ENCODE results near the gene AMDHD2.

Gene AMDHD2

GRCh38 chr16:2473446-2473926, 46.7 kb upstream of the AMDHD2 start:
- H2AFZ ChIP-seq (ENCODE audit: low read length), result no peak overlapping the region
- TF ChIP-seq EZH2phosphoT487 (IDR thresholded peaks at IDR 0.05; ENCODE audit: low read length) (no peak), CTCF (IDR thresholded peaks at IDR 0.05; ENCODE audit: low read length) (no peak), EZH2 (optimal IDR thresholded peaks at IDR 0.05; ENCODE audit: low read depth, low read length) (no peak)
- no peak overlapping the region; the same call in 1 of the 2 replicates for H3K4me3 ChIP-seq (ENCODE audit: low read length)
- H3K79me2 ChIP-seq (ENCODE audit: low read length), result peaks cover 23% of the 10 kb centered on the region
- no peaks in the 10 kb centered on the region for H4K20me1 ChIP-seq (ENCODE audit: insufficient read depth, low read length)
- H3K36me3 ChIP-seq (replicated peaks; ENCODE audit: insufficient read depth, low read length), result no peaks in the 10 kb centered on the region
- H3K9me3 ChIP-seq (replicated peaks; ENCODE audit: insufficient read depth, low read length), result no peaks in the 10 kb centered on the region
- no peaks in the 10 kb centered on the region for H3K4me1 ChIP-seq (ENCODE audit: low read length)
- H3F3A ChIP-seq (ENCODE audit: insufficient read depth, low read length), result peaks cover 6% of the 10 kb centered on the region; the same call in 1 of the 2 replicates
- peak overlapping the region; percentile 59; the same call in 1 of the 2 replicates for H3K4me2 ChIP-seq (ENCODE audit: low read depth, low read length)
- H3K27ac ChIP-seq (ENCODE audit: low read length), result no peak overlapping the region
- H3K27me3 ChIP-seq (replicated peaks; ENCODE audit: insufficient read depth, low read length), result peaks cover 48% of the 10 kb centered on the region
- no peak overlapping the region for H3K9ac ChIP-seq (ENCODE audit: low read length)
- no peaks in the 10 kb centered on the region for H3K9me2 ChIP-seq (replicated peaks; ENCODE audit: insufficient read depth, low read length)
- no peak for DNase-seq

- peak overlapping the region; percentile 87 for H2AFZ ChIP-seq (ENCODE audit: low read length)
- H3K9me3 ChIP-seq (replicated peaks; ENCODE audit: insufficient read depth, low read length), result no peaks in the 10 kb centered on the region
Measured at GRCh38 chr16:2473999-2474876, 45.9 kb upstream of the AMDHD2 start.

GRCh38 chr16:2474877-2475412, 45.2 kb upstream of the AMDHD2 start, which contains the start of gene TBC1D24:
TSS of gene TBC1D24 (plus strand) at chr16:2475127. CDS start at chr16:2496149, 21,022 bp downstream.
- Histone ChIP-seq H3K27ac (ENCODE audit: low read length) (no peak within 1 kb of the TSS), H3K9me2 (replicated peaks; ENCODE audit: insufficient read depth, low read length) (no peaks in the 10 kb centered on the region), H3K9me3 (replicated peaks; ENCODE audit: insufficient read depth, low read length) (no peaks in the 10 kb centered on the region), H3K4me3 (ENCODE audit: low read length) (peak within 1 kb of the TSS; percentile 92), H3F3A (ENCODE audit: insufficient read depth, low read length) (peaks cover 6% of the 10 kb centered on the region; the same call in 1 of the 2 replicates), H3K9ac (ENCODE audit: low read length) (peak within 1 kb of the TSS; percentile 85), H3K27me3 (replicated peaks; ENCODE audit: insufficient read depth, low read length) (peaks cover 33% of the 10 kb centered on the region), H2AFZ (ENCODE audit: low read length) (peak within 1 kb of the TSS; percentile 87), H3K4me2 (ENCODE audit: low read depth, low read length) (peak within 1 kb of the TSS; percentile 100), H3K36me3 (replicated peaks; ENCODE audit: insufficient read depth, low read length) (no peaks in the 10 kb centered on the region), H3K4me1 (ENCODE audit: low read length) (no peaks in the 10 kb centered on the region), H4K20me1 (ENCODE audit: insufficient read depth, low read length) (no peaks in the 10 kb centered on the region), H3K79me2 (ENCODE audit: low read length) (peaks cover 23% of the 10 kb centered on the region)
- DNase-seq, result peak; percentile 92
- TF ChIP-seq EZH2 (optimal IDR thresholded peaks at IDR 0.05; ENCODE audit: low read depth, low read length) (no peak), CTCF (IDR thresholded peaks at IDR 0.05; ENCODE audit: low read length) (no peak), EZH2phosphoT487 (IDR thresholded peaks at IDR 0.05; ENCODE audit: low read length) (no peak)

More at GRCh38 chr16:2473999-2474876, 45.9 kb upstream of the AMDHD2 start:
- H3K4me3 ChIP-seq (ENCODE audit: low read length), result peak overlapping the region; percentile 92
- H3F3A ChIP-seq (ENCODE audit: insufficient read depth, low read length), result peaks cover 6% of the 10 kb centered on the region; the same call in 1 of the 2 replicates
- H3K27ac ChIP-seq (ENCODE audit: low read length), result no peak overlapping the region
- TF ChIP-seq EZH2phosphoT487 (IDR thresholded peaks at IDR 0.05; ENCODE audit: low read length) (no peak), EZH2 (optimal IDR thresholded peaks at IDR 0.05; ENCODE audit: low read depth, low read length) (no peak), CTCF (IDR thresholded peaks at IDR 0.05; ENCODE audit: low read length) (peak; percentile 34)
- H3K79me2 ChIP-seq (ENCODE audit: low read length), result peaks cover 23% of the 10 kb centered on the region
- peak overlapping the region; percentile 100 for H3K4me2 ChIP-seq (ENCODE audit: low read depth, low read length)
- peak; percentile 60 for DNase-seq
- peaks cover 40% of the 10 kb centered on the region for H3K27me3 ChIP-seq (replicated peaks; ENCODE audit: insufficient read depth, low read length)
- H3K4me1 ChIP-seq (ENCODE audit: low read length), result no peaks in the 10 kb centered on the region
- H3K9me2 ChIP-seq (replicated peaks; ENCODE audit: insufficient read depth, low read length), result no peaks in the 10 kb centered on the region
- no peaks in the 10 kb centered on the region for H3K36me3 ChIP-seq (replicated peaks; ENCODE audit: insufficient read depth, low read length)
- no peaks in the 10 kb centered on the region for H4K20me1 ChIP-seq (ENCODE audit: insufficient read depth, low read length)
- H3K9ac ChIP-seq (ENCODE audit: low read length), result peak overlapping the region; percentile 85

All from MM.1S (cell line).